ENCODE data around the gene HAGHL.
A peak's percentile ranks its signal among the peaks of the same experiment; 100 is the strongest.

HAGHL gene

DNA sequence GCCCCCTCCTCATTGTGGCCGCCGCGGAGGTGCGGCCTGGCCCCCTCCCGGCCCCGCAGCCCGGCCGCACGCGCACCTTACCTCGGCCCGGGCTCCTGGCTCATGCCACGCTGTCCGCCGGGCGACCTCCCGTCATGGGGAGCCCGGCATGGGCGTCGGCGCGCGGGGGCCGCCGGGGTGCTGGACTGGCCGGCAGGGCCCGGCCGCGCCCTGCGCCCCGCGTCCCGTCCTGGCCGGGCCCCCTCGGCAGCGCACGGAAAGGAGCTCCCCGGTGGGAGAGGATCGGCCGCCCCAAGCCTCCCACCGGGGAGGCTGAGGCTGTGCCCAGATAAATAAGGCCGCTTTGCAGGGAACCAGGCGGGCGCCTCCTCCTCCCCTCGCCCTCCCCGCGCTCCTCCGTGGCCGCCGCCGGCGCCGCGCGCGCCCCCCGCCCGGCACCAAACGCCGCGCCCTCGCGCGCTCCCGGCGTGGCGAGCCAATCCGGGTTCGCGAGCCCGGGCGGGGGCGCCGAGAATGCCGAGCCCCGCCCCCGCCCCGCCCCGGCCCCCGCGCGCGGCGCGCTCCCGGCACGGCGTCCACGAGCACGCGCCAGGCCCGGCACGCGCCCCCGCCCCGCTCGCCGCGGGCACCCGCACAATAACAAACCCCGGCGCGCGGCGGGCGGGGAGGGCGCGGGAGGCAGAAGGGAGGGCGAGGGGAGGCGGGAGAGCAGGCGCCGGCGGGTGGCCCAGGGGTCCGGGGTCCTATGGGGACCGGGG lies 21.3 kb upstream of the HAGHL start, which contains the start of gene FBXL16:
Gene FBXL16, minus strand, starts transcription at position 371 of the 758 bp plus-strand sequence. CDS start 8,396 bp downstream, outside the sequence.
- H3K4me3 ChIP-seq (ENCODE audit: low read length), result peak within 1 kb of the TSS; percentile 21
- peak; percentile 60 for DNase-seq (ENCODE audit: low read depth)
- TF ChIP-seq, protein P1, sequence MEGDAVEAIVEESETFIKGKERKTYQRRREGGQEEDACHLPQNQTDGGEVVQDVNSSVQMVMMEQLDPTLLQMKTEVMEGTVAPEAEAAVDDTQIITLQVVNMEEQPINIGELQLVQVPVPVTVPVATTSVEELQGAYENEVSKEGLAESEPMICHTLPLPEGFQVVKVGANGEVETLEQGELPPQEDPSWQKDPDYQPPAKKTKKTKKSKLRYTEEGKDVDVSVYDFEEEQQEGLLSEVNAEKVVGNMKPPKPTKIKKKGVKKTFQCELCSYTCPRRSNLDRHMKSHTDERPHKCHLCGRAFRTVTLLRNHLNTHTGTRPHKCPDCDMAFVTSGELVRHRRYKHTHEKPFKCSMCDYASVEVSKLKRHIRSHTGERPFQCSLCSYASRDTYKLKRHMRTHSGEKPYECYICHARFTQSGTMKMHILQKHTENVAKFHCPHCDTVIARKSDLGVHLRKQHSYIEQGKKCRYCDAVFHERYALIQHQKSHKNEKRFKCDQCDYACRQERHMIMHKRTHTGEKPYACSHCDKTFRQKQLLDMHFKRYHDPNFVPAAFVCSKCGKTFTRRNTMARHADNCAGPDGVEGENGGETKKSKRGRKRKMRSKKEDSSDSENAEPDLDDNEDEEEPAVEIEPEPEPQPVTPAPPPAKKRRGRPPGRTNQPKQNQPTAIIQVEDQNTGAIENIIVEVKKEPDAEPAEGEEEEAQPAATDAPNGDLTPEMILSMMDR (IDR thresholded peaks at IDR 0.05; ENCODE audit: insufficient read depth, low read depth, low read length, missing control alignments), result no peak

DNA sequence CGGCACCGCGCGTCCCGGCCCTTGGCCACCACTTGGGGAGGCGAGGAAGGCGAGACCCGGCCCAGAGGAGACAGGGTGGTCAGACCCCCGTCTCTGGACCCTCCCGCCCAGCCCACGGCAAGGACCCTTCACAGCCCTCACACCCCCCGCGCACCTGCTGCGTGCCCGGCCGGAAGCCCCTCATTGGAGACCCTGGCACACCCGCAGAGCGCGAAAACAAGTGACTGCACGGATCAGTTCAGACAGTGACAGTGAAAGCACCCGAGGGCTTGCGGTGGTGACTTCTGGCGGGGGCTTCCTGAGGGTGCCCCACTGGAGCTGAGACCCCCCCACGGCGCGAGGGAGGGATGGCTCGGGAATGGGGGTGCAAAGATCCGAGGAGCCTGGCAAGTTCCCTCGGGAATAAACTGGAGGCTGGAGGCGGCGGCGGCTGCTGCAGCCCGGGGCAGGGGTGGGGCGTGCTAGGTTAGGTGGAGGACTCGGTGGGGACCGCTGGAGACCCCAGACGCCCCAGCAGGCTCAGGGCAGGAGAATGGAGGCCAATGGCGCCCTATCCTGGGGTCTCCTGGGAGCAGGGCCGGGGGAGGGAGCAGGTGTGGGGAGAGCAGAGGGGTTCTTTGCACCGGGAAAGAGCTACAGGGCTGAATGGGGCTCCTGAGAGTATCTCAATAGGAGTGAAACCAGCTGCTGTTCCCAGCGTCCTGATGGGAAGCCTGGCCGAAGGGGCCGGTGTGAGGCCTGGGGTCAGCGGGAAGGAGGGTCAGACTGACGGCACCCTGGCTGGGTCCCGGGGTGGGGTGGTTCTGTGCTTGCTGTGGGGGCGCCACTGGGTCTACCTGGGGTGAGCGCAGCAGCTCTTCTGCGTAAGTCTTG lies 20.5 kb upstream of the HAGHL start:
- TF ChIP-seq, protein P1 (IDR thresholded peaks at IDR 0.05; ENCODE audit: insufficient read depth, low read depth, low read length, missing control alignments), result no peak
- no peak for DNase-seq (ENCODE audit: low read depth)
- no peak overlapping the region for H3K4me3 ChIP-seq (ENCODE audit: low read length)

DNA sequence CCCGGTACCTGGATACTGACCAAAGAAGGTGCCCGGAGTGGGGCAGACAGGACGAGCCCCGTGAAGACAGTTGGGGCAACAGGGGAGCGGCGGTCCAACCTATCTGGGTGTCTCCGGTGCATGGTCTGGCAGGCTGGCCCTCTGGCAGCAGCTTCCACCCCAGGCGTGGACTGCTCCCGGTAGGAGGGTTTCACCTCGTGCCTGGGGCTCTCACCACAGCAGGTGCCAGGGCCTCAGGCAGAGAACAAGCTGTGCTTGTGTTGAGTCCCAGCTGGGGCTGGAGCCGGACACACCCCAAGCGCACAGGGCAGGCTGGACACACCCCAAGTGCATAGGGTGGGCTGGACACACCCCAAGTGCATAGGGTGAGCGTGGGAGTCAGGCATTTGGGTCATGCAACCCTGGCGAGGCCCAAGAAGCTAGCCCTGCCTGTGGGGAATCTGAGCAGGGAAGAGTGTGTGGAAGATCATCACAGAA lies 19.8 kb upstream of the HAGHL start:
- DNase-seq (ENCODE audit: low read depth), result no peak
- H3K4me3 ChIP-seq (ENCODE audit: low read length), result no peak overlapping the region
- TF ChIP-seq, protein P1 (IDR thresholded peaks at IDR 0.05; ENCODE audit: insufficient read depth, low read depth, low read length, missing control alignments), result no peak

DNA sequence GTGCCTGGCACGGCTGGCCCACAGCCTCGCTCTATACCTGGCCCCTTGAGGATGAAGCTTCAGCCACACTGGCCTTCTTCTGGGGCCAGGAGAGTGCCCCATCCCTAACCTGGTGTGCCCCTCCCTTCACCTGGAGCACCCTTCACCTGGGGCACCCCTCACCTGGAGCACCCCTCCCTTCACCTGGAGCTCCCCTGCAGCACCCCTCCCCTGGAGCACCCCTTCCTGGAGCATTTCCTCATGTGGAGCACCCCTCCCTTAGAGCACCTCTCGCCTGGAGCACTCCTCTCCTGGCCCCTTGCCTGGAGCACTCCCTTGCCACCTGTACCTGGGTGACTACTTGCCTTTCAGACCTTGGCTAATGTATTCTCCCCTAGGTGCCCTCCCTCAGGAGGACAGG lies 18.9 kb upstream of the HAGHL start:
- no peak overlapping the region for H3K4me3 ChIP-seq (ENCODE audit: low read length)
- TF ChIP-seq, protein P1 (IDR thresholded peaks at IDR 0.05; ENCODE audit: insufficient read depth, low read depth, low read length, missing control alignments), result no peak
- DNase-seq (ENCODE audit: low read depth), result no peak

DNA sequence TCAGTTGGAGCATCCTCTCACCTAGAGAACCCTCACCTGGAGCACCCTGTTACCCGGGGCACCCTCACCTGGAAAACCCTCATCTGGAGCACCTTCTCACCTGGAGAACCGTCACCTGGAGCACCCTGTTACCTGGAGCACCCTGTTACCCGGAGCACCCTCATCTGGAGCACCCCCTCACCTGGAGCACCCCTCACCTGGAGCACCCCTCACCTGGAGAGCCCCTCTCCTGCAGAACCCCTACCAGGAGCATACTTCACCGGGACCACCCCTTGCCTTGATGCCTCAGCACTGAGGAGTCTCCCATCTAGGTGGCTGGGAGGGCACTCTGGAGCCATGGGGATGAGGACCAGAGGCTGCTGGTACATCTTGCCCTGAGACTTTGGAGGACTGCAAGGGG lies 17.9 kb upstream of the HAGHL start:
- H3K4me3 ChIP-seq (ENCODE audit: low read length), result no peak overlapping the region
- DNase-seq (ENCODE audit: low read depth), result no peak
- TF ChIP-seq, protein P1 (IDR thresholded peaks at IDR 0.05; ENCODE audit: insufficient read depth, low read depth, low read length, missing control alignments), result no peak

DNA sequence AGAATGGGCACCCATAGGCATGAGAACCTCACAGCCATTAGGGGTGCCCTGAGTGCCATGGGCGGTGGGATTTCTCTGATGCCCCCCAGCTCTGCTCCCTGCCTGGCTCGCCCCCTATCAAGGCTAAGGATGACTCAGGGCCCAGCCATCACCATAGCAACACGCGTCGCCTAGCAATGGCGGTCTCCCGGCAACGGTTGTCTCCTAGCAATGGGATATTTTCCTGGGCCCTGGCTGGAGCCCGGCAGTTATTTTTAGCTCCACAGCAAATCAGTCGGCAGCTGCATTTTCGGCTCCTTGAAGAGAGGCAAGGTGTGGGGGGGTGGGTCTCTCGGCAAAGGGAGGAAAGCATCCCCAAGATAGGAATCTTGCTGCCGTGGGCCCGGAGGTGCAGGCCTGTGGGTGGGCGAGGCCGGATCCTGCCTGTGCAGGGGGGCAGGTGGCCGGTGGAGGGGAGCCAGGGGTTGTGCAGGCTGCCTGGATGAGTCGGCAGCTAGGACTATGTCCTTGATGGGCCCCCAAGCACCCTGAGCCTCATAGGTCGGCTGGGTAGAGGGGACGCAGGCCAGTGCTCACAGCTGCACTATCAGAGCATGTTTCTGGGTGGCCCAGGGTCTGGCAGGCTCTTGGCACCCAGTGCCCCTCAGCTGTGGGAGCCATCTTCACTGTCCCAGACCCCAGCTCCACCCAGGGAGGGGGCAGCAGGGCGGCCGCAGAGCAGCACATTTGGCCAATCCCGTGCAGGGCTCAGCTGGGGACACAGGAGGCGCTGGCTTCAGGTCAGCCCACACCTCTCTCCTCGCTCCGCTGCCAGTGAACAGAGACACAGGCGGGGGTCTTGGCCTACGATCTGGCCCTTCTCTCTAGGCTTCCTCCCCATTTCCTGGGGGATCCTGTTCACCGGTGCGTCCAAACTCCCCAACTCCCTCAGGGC lies 17.1 kb upstream of the HAGHL start:
- no peak overlapping the region for H3K4me3 ChIP-seq (ENCODE audit: low read length)
- peak; percentile 68 for DNase-seq (ENCODE audit: low read depth)
- TF ChIP-seq, protein P1 (IDR thresholded peaks at IDR 0.05; ENCODE audit: insufficient read depth, low read depth, low read length, missing control alignments), result no peak
